ENCODE measurements around the gene ZBTB43.
"Not testable (repeated sequence)": the region's sequence is repeated elsewhere in the genome, so short reads cannot be mapped to it uniquely, and the experiment has no call there.

ZBTB43 gene

DNA sequence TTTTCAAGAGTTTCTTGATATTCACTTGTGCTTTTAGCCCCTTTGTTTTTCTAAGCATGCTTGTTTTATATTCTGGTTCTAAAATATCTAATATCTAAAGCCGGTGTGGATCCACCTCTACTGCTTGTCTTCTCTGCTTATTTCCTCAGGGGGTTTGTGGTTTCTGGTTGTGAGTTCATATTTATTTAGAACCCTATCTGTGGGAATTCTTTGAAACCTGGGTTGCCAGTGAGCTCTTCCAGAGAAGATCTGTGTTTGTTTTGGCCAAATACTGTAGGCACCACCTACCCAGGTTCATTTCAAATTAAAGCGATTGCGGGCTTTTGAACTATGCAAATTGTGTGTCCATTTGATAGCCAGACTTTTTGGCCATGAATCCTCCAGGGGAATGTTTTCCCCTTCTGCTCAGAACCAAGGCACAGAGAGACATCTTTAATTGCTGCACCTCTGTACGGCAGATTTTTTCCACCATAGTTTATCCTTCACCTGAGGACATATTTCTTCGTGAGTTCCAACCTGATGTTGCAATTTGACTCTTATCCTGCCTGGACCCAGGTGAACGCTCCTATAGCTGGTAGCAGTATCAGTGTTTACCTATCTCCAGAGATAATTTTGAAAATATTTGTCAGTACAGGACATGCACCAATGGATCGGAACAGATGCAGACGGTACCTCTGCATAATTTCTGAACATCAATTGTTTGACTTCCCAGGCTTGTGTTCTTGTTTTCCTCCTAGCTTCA lies 2.4 kb upstream of the ZBTB43 start:
- TF ChIP-seq CTCF (IDR thresholded peaks at IDR 0.05; ENCODE audit: low read depth, low read length) = no peak
- H3K4me3 ChIP-seq (ENCODE audit: low read depth, low read length) = no peak overlapping the region

GRCh38 chr9:126804198-126804695 lies 593 bp upstream of the ZBTB43 start:
- H3K4me3 ChIP-seq (ENCODE audit: low read depth, low read length) = peak overlapping the region; percentile 90
- no peak for TF ChIP-seq CTCF (IDR thresholded peaks at IDR 0.05; ENCODE audit: low read depth, low read length)

GRCh38 chr9:126805554-126806262 lies 868 bp downstream of the ZBTB43 start:
- H3K4me3 ChIP-seq (ENCODE audit: low read depth, low read length) = peak overlapping the region; percentile 90
- no peak for TF ChIP-seq CTCF (IDR thresholded peaks at IDR 0.05; ENCODE audit: low read depth, low read length)

DNA sequence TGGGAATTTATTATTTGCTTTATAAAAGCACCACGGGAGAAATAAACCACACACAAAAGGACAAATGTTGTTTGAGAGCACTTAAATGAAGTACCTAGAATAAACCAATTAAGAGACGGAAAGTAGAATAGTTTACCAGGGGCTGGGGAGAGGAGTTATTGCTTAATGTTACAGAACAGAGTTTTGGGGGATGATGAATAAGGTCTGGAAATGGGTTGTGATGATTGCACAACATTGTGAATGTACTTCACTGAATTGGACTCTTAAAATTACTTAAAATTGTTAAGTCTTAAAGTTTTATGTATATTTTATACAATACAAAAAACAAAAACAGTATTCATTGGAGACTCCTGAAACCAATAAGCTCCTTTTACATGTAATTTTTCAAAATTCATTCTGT lies 1.5 kb downstream of the ZBTB43 start:
- H3K4me3 ChIP-seq (ENCODE audit: low read depth, low read length) = peak overlapping the region; percentile 90
- no peak for TF ChIP-seq CTCF (IDR thresholded peaks at IDR 0.05; ENCODE audit: low read depth, low read length)

- TF ChIP-seq CTCF (IDR thresholded peaks at IDR 0.05; ENCODE audit: low read depth, low read length) = no peak
Measured at GRCh38 chr9:126809068-126809467, 4.2 kb downstream of the ZBTB43 start.

GRCh38 chr9:126810221-126810620 lies 5.4 kb downstream of the ZBTB43 start:
- H3K4me3 ChIP-seq (ENCODE audit: low read depth, low read length) = not testable (repeated sequence)

More at GRCh38 chr9:126809068-126809467, 4.2 kb downstream of the ZBTB43 start:
- H3K4me3 ChIP-seq (ENCODE audit: low read depth, low read length) = no peak overlapping the region

DNA sequence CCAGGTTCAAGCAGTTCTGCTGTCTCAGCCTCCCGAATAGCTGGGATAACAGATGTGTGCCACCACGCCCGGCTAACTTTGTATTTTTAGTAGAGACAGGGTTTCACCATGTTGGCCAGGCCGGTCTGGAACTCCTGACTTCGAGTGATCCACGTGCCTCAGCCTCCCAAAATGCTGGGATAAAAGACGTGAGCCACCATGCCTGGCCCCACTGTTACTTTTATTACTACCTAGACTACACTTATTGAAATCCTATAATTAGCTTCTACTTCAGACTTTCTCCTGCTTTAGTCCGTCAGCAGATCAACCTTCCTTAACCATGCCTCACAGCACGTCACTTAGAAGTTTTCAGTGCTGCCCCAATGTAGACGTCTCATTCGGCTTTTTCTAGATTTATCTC lies 8.2 kb downstream of the ZBTB43 start:
- no peak for TF ChIP-seq CTCF (IDR thresholded peaks at IDR 0.05; ENCODE audit: low read depth, low read length)
- H3K4me3 ChIP-seq (ENCODE audit: low read depth, low read length) = no peak overlapping the region

Data from WI38 (cell line).